GM20000 (cell line): ENCODE data around the gene NAT9.
A peak's percentile ranks its signal among the peaks of the same experiment; 100 is the strongest.

Experiments used
- DNase-seq: peaks from one replicate; pipeline ENCODE4 v3.0.0; 2012; ENCODE audit warnings: low spot score
- CTCF ChIP-seq: IDR thresholded peaks from 2 replicates; pipeline ENCODE4 v1.5.1; 2012; ENCODE audit warnings: mild to moderate bottlenecking, control low read depth; ENCODE audit errors: extremely low read depth, missing control alignments

The NAT9 gene

GRCh38 chr17:74785096-74785980 lies 9.2 kb upstream of the NAT9 start:
- no peak for TF ChIP-seq CTCF
- no peak for DNase-seq

- DNase-seq = no peak
- TF ChIP-seq CTCF = no peak
Measured at GRCh38 chr17:74784125-74784810, 8.1 kb upstream of the NAT9 start.

- no peak for DNase-seq
- TF ChIP-seq CTCF = no peak
Measured at GRCh38 chr17:74782571-74782970, 6.4 kb upstream of the NAT9 start.

GRCh38 chr17:74780443-74781238 lies 4.5 kb upstream of the NAT9 start:
- peak; percentile 16 for TF ChIP-seq CTCF
- DNase-seq = peak; percentile 51

- peak; percentile 75 for DNase-seq
- TF ChIP-seq CTCF = no peak
Measured at GRCh38 chr17:74779948-74780400, 3.8 kb upstream of the NAT9 start.

GRCh38 chr17:74779501-74779900 lies 3.4 kb upstream of the NAT9 start:
- DNase-seq = no peak
- no peak for TF ChIP-seq CTCF

- no peak for TF ChIP-seq CTCF
- DNase-seq = no peak
Measured at GRCh38 chr17:74778960-74779359, 2.8 kb upstream of the NAT9 start.
